Osteoblast (primary cell): ENCODE measurements around the gene ADAD1. TPM values are rescaled to one million over a fixed set of nuclear protein-coding genes. Genes with fewer than 3 reads are reported as not detected.
A peak's percentile ranks its signal among the peaks of the same experiment; 100 is the strongest.

Experiments
- DNase-seq: peaks from one replicate; pipeline ENCODE4 v3.0.0; 2011; ENCODE audit warnings: low spot score, mixed read lengths; ENCODE audit not compliant: insufficient read length; ENCODE audit errors: missing footprints
- H2AFZ ChIP-seq: 2 replicates; pipeline ENCODE4 v1.6.0; 2011; ENCODE audit warnings: mild to moderate bottlenecking, low read length
- H3K27ac ChIP-seq: 2 replicates; pipeline ENCODE4 v1.5.1; 2011; ENCODE audit warnings: mild to moderate bottlenecking, low read depth, low read length, moderate library complexity
- H3K27me3 ChIP-seq: 2 replicates; pipeline ENCODE4 v1.6.0; 2012; ENCODE audit warnings: mild to moderate bottlenecking, control low read depth, inconsistent platforms, low read length, moderate library complexity; ENCODE audit not compliant: insufficient read depth
- H3K36me3 ChIP-seq: 2 replicates; pipeline ENCODE4 v1.5.1; 2011; ENCODE audit warnings: mild to moderate bottlenecking, low read length, control low read depth, moderate library complexity; ENCODE audit not compliant: insufficient read depth
- H3K4me1 ChIP-seq: 2 replicates; pipeline ENCODE4 v1.5.1; 2011; ENCODE audit warnings: mild to moderate bottlenecking, low read length, control low read depth, moderate library complexity; ENCODE audit not compliant: insufficient read depth
- H3K4me2 ChIP-seq: 2 replicates; pipeline ENCODE4 v1.6.0; 2011; ENCODE audit warnings: mild to moderate bottlenecking, low read length; ENCODE audit not compliant: insufficient read depth
- H3K4me3 ChIP-seq: fragments of 200-600 bp; sonication (generic); 3 replicates; pipeline ENCODE4 v1.5.1; 2012; ENCODE audit warnings: mild to moderate bottlenecking, low read length, inconsistent platforms; ENCODE audit not compliant: insufficient read depth
- H3K79me2 ChIP-seq: 2 replicates; pipeline ENCODE4 v1.6.0; 2012; ENCODE audit warnings: mild to moderate bottlenecking, low read length, control low read depth, inconsistent platforms; ENCODE audit not compliant: insufficient read depth
- H3K9me3 ChIP-seq: 2 replicates; pipeline ENCODE4 v1.5.1; 2011; ENCODE audit warnings: low read depth, low read length, control low read depth
- H4K20me1 ChIP-seq: 2 replicates; pipeline ENCODE4 v1.6.0; 2012; ENCODE audit warnings: mild to moderate bottlenecking, low read length, control low read depth; ENCODE audit not compliant: insufficient read depth
- CTCF ChIP-seq: IDR thresholded peaks from 2 replicates; pipeline ENCODE4 v1.5.1; 2011; ENCODE audit warnings: mild to moderate bottlenecking, low read depth, low read length, moderate library complexity; ENCODE audit errors: extremely low read depth
- total RNA-seq: library from RNA; depleted of rRNA; stranded (reverse); fragments of >200 nt; gene quantifications from 2 replicates; pipeline ENCODE4 v1.2.3, GENCODE V29; 2012

ADAD1 gene
- total RNA-seq, 1 donor: not detected

DNA sequence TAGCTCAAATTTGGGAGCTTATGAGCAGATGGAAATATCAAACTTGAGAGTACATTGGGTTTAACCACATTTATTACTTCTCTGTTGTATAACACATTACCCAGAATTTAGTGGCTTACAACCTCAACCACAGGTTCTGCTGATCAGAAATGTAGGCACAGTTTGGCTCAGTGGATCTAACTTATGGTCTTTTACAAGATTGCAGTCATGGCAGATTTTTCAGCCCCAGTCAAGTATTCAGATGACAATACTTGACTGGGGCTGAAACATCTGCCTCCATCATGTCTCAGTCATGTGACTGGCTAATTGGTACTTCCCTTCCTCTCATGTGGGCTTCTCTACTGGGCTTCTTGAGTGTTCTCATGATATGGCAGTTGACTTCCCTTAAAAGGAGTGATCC lies 44.0 kb upstream of the ADAD1 start:
- Histone ChIP-seq H3K4me1 (peaks cover 7% of the 10 kb centered on the region), H4K20me1 (no peaks in the 10 kb centered on the region), H3K27me3 (no peaks in the 10 kb centered on the region), H3K4me3 (no peak overlapping the region), H3K27ac (no peak overlapping the region), H2AFZ (no peak overlapping the region), H3K9me3 (no peaks in the 10 kb centered on the region), H3K4me2 (no peak overlapping the region), H3K79me2 (no peaks in the 10 kb centered on the region), H3K36me3 (peaks cover 45% of the 10 kb centered on the region)
- no peak for DNase-seq
- TF ChIP-seq CTCF: no peak

GRCh38 chr4:122341886-122342285 lies 36.9 kb upstream of the ADAD1 start:
- Histone ChIP-seq H3K4me3 (no peak overlapping the region), H2AFZ (no peak overlapping the region), H3K36me3 (peaks cover 1% of the 10 kb centered on the region), H4K20me1 (no peaks in the 10 kb centered on the region), H3K27ac (peak overlapping the region; percentile 60), H3K79me2 (no peaks in the 10 kb centered on the region), H3K9me3 (no peaks in the 10 kb centered on the region), H3K27me3 (no peaks in the 10 kb centered on the region), H3K4me2 (no peak overlapping the region), H3K4me1 (peaks cover 16% of the 10 kb centered on the region)
- peak; percentile 10 for DNase-seq
- TF ChIP-seq CTCF: no peak

DNA sequence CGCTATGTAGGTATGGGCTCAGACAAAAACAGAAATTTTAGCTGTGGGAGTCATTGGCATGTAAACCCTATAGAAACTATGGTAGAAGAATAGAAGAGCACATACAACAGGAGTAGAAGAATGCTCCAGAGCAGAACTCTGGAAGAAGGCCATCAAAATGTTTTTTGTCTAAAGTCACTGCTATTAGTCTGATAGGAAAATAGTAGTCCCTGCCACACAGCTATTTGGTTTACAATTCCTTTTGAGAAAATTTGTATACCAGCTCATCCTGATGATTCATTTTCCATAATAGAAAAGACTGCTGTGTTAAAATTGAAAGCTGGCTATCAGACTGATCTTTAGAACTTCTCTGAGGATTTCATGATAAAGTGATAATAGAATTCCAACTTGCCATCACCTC lies 32.8 kb upstream of the ADAD1 start:
- no peaks in the 10 kb centered on the region for H3K27me3 ChIP-seq
- H3K27ac ChIP-seq: no peak overlapping the region
- peaks cover 22% of the 10 kb centered on the region for H3K36me3 ChIP-seq
- no peaks in the 10 kb centered on the region for H3K9me3 ChIP-seq
- no peak for TF ChIP-seq CTCF
- no peaks in the 10 kb centered on the region for H3K79me2 ChIP-seq
- H4K20me1 ChIP-seq: no peaks in the 10 kb centered on the region
- H2AFZ ChIP-seq: no peak overlapping the region
- H3K4me2 ChIP-seq: no peak overlapping the region
- no peak for DNase-seq
- peaks cover 16% of the 10 kb centered on the region for H3K4me1 ChIP-seq
- H3K4me3 ChIP-seq: no peak overlapping the region

- no peaks in the 10 kb centered on the region for H3K9me3 ChIP-seq
- H3K79me2 ChIP-seq: no peaks in the 10 kb centered on the region
- peaks cover 13% of the 10 kb centered on the region for H3K4me1 ChIP-seq
- no peak overlapping the region for H3K4me2 ChIP-seq
- no peak for TF ChIP-seq CTCF
- no peaks in the 10 kb centered on the region for H3K27me3 ChIP-seq
- H3K36me3 ChIP-seq: peaks cover 26% of the 10 kb centered on the region
- H4K20me1 ChIP-seq: no peaks in the 10 kb centered on the region
- DNase-seq: no peak
- no peak overlapping the region for H3K4me3 ChIP-seq
- H2AFZ ChIP-seq: no peak overlapping the region
- no peak overlapping the region for H3K27ac ChIP-seq
Measured at GRCh38 chr4:122346503-122346902, 32.3 kb upstream of the ADAD1 start.
